HG03066 (cell line): ENCODE results near the gene NHSL1.

Source experiments
- ATAC-seq: cut with Tn5 transposase; IDR thresholded peaks from one replicate; pipeline ENCODE4 v1.9.1; 2021; ENCODE audit warnings: low read depth; ENCODE audit not compliant: unreplicated experiment

Gene NHSL1

DNA sequence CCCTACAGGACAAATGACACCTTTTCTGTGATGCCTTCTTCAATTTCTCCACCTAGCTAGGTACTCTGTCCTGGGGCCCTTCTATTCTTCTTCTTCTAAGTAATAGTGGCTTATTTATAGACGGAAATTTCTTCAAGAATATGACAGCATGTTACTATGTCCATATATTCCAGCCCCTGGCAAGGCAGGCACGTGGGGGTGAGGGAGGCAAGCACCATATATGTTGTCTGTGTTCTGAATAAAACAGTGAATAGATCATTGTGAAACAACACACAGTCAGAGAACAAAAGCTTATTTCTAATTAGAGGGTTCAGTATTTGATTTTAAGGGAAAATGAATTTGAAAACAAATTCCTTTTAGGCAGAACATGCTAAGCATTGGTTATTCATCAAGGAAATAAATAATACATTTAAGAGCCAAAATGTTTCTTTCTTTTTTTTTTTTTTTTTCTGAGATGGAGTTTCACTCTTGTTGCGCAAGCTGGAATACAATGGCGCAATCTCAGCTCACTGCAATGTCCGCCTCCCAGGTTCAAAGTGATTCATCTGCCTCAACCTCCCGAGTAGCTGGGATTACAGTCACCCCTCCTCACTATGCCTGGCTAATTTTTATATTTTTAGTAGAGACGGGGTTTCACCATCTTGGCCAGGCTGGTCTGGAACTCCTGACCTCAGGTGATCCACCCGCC is 89.1 kb downstream of the NHSL1 start:
- no peak for ATAC-seq

DNA sequence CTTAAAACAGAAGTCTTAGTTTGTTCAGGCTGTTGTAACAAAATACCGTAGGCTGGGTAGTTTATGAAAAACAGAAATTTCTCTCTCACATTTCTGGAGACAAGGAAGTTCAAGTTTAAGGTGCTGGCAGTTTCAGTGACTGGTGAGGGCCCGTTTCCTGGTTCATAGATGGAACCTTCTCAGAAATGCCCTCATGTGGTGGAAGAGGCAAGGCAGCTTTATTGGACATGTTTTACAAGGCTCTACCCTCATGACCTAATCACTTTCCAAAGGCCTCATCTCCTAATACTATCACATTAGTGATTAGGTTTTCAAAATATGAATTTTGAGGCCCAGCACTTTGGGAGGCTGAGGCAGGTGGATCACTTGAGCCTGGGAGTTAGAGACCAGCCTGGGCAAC is 92.9 kb downstream of the NHSL1 start:
- no peak for ATAC-seq

DNA sequence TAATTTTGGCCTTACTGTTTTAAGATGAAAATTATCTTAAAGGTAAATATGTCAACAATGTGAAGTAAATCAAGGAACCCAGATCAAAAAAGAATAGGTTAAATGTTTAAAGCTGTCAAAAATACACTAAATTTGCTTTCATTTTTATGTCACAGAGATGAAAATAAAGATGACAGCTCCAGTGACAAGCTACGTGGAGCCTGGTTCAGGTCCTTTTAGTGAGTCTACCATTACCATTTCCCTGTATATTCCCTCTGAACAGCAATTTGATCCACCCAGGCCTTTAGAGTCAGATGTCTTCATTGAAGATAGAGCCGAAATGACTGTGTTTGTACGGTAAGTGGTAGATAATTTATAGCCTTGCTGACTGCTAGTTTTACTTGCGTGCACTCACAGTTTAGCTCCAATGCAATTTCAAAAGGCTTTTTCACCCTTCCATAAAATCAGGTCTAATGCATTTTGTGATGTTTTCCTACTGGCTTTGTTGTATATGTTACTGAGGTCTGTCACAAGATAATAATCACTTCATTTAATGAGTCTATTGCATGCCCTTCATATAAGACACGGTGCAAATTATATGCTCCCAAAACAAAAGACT is 93.4 kb downstream of the NHSL1 start:
- no peak for ATAC-seq

DNA sequence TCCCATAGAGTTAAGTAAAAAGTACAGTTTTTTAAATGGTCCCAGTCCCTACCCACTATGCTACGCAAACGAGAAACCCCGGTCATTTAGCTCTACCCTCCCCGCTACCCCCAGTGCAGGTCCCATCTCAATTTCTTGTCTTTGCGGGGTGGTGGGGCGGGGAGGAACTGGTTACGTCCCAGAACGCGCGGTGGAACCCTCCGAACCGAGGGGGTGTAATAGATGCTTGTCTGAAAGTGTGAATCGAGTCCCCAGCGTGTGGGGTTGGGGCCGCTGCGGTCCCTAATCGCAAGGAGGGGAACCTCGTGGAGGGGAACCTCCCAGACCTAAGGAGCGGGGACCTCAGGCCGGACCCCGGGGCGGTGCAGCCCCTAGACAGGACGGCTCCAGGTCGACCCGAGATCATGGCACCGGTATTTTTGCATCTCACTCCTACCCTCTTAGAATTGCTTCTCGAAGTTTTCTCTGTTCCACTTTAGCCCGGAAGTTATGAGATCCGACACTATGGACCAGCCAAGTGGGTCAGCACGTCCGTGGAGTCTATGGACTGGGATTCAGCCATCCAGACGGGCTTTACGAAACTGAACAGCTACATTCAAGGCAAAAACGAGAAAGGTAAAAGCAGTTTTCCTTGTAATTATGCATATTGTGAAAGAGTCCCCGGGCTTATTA is 94.5 kb downstream of the NHSL1 start:
- peak; percentile 5 for ATAC-seq

DNA sequence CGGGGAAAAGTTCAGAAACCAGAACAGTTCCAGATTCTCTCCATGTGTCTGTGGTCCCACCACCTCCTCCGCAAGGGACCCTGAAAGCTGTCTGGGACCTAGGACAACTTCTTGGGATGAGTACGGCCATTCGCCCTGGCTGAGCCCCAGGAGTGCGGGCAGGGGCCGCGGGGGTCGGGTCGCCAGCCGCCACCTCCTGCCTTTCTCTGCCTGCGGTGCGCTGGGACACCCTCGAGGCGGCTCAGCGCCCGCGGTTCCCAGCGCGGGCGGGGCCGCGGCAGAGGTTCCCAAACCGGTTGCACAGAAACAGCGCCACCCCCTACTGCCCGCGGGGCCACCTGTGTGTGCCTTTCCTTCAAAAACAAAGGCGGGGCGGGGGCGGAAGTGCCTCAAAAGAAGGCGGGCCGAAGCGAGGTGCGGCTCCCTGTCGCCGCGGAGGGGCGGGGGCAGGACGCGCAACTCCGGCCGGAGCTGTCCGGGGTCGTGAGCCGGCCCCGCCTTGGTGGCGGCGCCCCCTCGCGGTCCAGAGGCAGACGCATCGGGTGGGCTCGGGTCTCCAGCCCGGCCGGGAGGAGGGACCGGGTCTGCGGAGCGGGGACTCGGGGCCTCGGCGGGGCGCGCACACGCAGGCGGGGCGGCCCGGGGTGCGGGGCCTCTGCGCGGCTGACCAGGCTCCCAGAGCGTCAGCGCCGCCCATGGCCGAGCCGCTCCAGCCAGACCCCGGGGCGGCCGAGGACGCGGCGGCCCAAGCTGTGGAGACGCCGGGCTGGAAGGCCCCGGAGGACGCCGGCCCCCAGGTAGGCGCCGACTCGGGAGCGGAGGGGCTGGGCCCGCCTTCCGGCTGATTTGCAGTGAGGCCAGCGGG is 95.3 kb downstream of the NHSL1 start, which contains the start of gene HEBP2:
HEBP2 (plus strand) TSS at position 423 of the 865 bp plus-strand sequence; CDS start at position 696, 273 bp downstream.
- ATAC-seq = peak; percentile 92

DNA sequence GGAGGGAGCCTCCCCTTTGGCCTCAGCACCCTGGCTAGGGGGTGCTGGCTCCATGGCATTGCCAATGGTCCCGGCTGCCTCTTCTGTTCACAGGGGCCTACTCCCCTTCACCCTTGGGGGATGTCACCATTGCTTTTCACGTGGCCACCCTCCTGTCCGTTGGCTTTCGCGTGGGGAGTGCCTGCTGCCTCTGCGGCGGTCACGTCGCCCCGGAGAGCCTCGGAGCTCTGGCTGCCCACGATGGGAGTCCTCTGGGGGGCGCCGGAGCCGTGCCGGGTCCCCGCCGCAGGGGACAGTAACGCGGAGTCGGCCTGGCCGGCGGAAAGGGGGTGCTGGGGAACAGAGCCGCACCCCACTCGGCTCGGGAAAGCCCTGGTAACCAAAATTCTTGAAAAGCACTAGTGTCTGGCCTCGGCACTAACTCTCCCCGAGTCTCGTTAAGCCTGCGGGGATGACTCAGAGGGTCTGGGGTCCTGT is 95.9 kb downstream of the NHSL1 start:
- peak; percentile 24 for ATAC-seq

DNA sequence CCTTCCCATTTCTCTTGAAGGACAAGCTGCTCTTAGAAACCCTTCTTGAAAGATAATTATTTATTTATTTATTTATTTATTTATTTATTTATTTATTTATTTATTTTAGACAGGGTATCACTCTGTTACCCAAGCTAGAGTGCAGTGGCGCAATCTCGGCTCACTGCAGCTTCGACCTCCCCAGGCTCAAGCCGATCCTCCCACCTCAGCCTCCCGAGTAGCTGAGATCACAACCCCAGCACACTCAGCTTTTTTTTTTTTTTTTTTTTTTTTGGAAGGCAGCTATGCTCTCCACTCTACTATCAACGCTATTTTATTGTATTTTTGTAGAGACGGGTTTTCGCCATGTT is 96.5 kb downstream of the NHSL1 start:
- no peak for ATAC-seq

DNA sequence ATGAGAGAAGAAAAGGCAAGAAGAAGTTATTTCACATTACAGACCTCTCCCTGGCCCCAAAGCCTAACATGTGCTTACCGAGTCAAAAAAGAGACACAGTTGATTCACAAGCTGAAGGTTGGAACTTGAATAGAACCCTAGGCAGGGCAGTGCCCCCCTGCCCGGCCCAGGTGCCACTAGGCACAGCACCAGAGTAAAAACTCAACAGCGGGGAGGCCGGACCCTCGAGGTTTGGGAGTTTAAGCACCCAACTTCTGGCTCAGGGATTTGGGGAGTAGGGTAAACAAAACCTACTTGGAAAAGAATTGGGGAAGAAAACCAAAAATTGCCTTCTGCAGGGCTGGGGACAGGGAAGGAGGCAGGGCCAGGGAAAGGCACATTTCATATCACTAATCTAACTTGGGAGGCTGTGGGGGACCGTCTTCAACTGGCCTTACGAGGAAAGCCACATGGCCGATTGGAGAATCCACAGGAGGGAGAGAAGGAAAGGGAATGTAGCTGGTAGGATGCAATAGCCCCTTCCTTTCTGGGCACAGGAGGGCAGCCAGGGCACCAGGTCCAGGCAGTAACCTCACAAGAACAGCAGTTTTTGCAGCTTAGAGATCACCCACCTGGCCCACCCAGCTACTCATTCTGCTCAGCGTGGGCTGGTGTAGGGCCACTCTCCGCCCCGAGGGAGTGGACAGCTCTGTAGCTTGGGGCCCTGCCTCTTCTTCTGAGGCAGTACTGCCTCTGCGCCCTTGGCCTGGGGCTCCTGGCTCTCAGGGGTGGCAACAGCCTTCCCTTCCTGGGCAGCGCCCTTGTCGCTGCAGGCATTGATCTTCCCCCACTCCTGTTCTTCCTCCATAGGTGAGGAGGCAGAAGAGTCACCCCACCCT is 97.1 kb downstream of the NHSL1 start:
- no peak for ATAC-seq

DNA sequence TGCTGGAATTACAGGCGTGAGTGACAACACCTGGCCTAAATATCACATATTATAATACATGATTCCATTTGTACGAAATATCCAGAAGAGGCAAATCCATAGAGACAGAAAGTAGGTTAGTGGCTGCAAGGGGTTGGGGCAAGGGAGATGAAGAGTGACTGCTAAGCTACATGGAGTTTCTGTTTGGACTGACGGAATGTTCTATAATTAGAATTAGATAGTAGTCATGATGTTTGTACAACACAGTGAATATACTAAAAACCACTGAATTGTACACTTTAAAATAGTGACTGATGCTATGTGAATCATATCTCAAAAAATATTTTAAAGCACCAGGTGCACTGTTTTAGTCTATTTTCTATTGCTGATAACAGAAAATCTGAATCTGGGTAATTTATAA is 99.0 kb downstream of the NHSL1 start:
- no peak for ATAC-seq

DNA sequence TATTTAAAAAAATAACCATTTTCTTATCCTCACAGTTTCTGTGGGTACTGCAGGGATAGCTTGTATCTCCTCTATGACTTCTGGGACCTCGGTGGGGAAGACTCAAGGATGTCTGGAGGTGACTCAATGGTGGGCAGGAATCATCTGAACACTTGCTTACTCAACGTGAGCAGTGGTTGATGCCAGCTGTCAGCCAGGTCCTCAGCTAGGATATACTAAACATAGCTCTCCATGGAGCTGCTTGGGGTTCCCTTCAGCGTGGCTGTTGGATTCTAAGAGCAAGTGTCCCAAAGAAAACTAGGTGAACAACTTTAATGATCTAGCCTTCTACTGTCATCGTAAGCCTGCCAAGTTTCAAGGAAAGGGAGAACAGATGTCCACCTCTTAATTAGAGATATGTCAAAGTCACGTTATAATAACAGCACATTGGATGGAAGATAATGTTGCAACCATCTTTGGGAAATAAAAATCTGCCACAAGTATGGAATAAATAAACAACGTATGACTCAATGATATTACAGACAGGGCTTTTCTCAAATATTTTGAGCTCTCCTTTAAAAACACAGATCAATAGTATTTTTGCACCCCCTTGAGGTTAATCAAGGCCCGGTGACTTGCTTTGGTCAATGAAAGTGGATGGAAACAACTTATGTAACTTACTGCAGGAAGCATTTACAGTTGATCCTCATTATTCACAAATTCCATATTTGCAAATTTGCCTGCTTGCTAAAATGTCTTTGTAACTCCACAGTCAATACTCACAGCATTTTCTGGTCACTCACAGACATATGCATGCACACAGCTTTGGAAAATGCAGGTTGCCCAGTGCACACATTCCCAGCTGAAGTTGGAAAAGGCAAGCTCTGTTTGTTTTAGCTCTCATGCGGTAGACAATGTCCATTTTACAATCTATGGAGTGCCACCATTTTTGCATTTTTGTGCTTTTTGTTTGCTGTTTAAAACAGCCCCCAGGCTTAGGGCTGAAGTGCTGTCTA is 101.9 kb downstream of the NHSL1 start:
- no peak for ATAC-seq

DNA sequence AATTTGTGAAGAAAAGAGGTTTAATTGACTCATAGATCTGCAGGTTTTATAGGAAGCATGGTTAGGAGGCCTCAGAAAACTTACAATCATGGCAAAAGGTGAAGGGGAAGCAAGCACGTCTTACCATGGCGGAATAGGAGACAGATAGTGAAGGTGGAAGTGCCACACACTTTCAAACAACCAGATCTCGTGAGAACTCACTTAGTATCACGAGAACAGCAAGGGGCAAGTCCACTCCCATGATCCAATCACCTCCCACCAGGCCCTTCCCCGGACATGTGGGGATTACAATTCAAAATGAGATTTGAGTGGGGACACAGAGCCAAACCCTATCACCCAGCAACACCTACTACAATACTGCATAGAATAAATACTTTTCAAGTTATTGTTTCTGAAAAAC is 102.6 kb downstream of the NHSL1 start:
- ATAC-seq = no peak

DNA sequence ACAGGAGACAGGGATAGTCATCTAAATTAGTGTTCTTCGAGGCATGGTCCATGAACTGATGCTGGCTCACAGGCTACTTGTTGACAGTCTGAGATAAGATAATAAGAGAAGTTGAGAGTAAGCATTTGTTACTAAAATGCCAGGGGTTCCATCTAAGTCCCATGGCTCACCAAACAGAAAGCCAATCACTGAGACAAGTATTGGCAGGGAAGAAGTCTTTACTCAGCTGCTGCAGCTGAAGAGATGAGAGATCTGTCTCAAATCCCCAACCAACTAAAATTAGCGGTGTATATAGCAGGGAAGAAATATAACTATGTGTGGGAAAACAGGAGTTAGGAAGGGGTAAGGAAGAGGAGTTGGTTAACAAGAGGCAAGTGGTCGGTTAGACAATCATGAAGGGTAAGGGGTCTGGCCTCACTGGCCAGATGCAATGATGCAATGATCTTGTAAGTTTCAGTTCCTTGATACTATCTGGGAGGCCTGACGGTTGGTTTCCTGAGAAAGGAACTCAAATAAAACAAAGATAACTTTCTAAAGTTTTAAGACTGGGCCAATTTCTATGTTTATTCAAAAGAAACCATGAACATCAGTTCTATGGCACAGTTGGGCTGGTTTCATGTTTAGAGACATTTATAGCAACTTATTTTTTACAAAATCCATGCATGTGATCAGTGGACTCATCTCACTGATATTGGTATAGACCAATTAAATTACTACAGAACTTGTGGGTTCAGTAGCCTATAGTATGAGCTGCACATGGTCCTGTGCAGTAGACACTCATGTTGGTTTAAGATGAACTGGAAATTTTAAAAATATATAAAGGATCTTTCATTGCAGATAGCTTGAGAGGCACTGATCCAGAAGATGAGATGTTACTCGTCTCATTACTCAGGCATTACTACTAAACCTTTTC is 105.2 kb downstream of the NHSL1 start:
- no peak for ATAC-seq

DNA sequence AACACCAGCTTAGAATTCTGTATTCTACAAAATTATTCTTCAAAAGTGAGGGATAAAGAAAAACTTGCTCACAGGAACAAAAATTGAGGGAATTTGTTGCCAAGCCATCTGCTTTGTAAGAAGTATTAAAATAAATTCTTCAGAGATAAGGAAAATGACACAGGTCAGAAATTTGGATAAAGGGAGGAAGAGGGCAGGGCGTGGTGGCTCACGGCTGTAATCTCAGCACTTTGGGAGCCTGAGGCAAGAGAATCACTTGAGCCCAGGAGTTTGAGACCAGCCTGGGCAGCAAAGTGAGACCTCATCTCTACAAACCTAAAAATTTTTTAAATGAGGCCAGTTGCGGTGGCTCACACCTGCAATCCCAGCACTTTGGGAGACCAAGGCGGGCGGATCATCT is 109.7 kb downstream of the NHSL1 start:
- no peak for ATAC-seq

DNA sequence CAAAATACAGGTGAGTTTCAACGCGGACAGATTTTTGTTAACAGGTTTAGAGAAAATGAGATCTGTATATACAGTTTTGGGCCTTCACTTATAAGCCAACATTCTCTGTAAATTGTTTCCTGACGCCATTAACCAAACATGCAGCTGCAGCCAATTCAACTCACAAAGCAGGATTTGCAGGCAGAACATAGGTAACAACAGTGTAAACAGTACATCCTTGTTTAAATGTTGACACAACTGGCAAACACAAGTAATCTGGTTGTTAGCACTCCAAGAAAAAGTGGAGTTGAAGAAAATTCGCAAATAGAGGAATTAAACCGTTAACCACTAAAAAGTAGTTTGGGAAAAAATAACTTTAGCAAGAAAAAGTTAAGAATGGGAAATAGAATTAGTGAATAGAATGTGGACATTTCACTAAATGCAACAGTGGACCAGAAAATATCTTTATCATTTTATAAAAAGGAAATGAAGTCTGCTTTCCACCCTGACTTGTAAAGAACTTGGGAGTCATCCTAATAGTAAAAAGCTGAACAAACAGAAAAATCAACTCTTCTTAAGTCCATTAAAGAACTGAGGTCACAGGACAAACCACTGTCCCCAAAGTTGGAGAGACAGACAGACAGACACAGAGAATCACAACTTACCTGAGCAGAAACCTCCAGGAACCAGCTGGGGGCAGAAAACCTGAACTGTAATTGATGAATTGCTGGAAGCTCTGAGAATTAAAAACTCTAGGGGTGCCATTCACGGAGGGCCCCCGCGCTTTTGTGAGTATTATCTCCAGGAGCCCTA is 111.5 kb downstream of the NHSL1 start:
- ATAC-seq = no peak

DNA sequence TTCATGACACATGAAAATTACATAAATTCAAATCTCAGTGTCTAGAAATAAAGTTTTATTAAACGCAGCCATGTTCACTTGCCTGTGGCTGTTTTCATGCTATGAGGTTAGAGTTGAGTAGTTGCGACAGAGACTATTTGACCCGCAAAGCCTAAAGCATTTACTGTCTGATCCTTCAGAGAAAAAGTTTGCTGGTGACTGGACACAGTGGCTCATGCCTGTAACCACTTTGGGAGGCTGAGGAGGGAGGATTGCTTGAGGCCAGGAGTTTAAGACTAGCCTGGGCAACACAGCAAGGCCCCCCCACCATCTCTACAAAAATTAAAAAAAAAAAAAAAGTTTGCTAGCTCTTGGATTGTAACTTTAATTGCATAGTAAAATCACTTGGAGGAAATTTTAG is 112.4 kb downstream of the NHSL1 start:
- no peak for ATAC-seq

DNA sequence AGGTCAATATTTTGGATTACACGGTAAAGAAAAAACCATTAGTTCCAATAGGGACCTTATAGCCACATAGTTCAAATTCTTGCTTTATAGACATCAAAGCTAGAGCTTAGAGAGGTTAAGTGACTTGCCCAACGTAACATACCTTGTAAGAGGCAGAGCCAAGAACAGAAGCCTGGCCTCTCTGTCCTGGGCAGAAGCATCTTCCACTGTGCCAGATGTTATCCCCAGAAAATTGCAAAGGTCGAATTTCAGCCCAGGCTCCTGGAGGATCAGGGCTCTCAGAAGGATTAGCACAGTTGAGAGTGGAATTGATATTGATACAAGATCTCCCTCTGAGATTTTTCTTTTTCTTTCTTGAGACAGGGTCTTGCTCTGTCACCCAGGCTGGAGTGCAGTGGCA is 115.5 kb downstream of the NHSL1 start:
- ATAC-seq = no peak
